Nephron progenitor cell (in vitro differentiated cells): ENCODE measurements around the gene TEPSIN.

Experiments used
- DNase-seq: peaks from one replicate; pipeline ENCODE4 v3.0.0; 2021
- H3K27ac Mint-ChIP-seq: 2 replicates; pipeline ENCODE4 v1.8.0; 2021; ENCODE audit warnings: mild to moderate bottlenecking, moderate library complexity, mixed read lengths
- H3K27me3 Mint-ChIP-seq: 2 replicates; pipeline ENCODE4 v1.8.0; 2021; ENCODE audit warnings: mild to moderate bottlenecking, low read depth, mixed read lengths; ENCODE audit not compliant: poor library complexity
- H3K36me3 Mint-ChIP-seq: 2 replicates; pipeline ENCODE4 v1.8.0; 2021; ENCODE audit warnings: low read depth, mixed read lengths
- H3K4me1 Mint-ChIP-seq: 2 replicates; pipeline ENCODE4 v1.8.0; 2021; ENCODE audit warnings: mixed read lengths
- H3K4me3 Mint-ChIP-seq: 2 replicates; pipeline ENCODE4 v1.8.0; 2021; ENCODE audit warnings: mild to moderate bottlenecking, moderate library complexity, mixed read lengths
- H3K9me3 Mint-ChIP-seq: 2 replicates; pipeline ENCODE4 v1.8.0; 2021; ENCODE audit warnings: mild to moderate bottlenecking, moderate library complexity, mixed read lengths
- TF ChIP-seq, protein P1 (sequence below): fragments of 200-600 bp; sonication (generic); IDR thresholded peaks from 2 replicates; pipeline ENCODE4 v1.5.0; 2021; ENCODE audit warnings: antibody characterized with exemption

TEPSIN gene

DNA sequence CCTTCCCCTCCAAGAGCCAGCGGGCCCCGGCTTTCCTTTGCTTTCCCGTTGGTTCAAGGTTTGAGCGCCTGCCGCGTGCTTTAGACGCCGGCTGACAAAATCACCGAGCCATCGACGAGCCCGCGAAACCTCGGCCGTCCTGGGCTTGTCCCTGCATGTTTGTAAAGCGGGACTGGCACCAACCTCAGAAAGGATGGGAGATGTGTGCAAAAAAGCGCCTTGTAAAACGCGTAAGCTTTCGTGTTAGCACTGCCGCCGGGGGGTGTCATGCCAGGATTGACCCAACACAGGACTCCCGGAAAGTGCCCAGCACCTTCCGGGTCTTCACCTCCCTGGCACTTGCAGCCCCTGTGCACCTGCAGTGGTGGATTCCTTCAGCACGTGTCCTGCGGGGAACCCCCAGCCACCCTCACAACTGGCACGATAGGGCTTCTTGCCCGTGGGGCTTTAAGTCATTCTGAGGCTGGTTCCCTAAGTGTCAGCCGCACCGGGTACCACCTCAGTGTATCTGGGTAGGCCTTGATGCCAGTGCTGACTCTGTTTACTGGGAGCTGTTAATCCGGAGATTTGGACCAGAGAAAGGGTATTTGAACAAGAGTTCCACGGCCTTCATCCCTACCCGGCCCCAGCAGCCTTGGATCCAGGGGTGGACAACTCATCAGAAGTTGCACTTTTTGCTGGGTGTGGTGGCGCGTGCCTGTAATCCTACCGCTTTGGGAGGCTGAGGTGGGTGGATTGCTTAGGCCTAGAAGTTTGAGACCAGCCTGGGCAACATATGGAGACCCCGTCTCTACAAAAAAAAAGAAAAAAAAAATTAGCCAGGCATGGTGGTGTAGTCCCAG, 1.1 kb upstream of the TEPSIN start:
- no peak overlapping the region for H3K27ac Mint-ChIP-seq
- H3K9me3 Mint-ChIP-seq = no peaks in the 10 kb centered on the region
- TF ChIP-seq, protein P1, sequence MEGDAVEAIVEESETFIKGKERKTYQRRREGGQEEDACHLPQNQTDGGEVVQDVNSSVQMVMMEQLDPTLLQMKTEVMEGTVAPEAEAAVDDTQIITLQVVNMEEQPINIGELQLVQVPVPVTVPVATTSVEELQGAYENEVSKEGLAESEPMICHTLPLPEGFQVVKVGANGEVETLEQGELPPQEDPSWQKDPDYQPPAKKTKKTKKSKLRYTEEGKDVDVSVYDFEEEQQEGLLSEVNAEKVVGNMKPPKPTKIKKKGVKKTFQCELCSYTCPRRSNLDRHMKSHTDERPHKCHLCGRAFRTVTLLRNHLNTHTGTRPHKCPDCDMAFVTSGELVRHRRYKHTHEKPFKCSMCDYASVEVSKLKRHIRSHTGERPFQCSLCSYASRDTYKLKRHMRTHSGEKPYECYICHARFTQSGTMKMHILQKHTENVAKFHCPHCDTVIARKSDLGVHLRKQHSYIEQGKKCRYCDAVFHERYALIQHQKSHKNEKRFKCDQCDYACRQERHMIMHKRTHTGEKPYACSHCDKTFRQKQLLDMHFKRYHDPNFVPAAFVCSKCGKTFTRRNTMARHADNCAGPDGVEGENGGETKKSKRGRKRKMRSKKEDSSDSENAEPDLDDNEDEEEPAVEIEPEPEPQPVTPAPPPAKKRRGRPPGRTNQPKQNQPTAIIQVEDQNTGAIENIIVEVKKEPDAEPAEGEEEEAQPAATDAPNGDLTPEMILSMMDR = no peak
- H3K27me3 Mint-ChIP-seq = no peaks in the 10 kb centered on the region
- H3K4me3 Mint-ChIP-seq = peak overlapping the region; percentile 93
- H3K4me1 Mint-ChIP-seq = peaks cover 51% of the 10 kb centered on the region
- DNase-seq = no peak
- no peaks in the 10 kb centered on the region for H3K36me3 Mint-ChIP-seq

DNA sequence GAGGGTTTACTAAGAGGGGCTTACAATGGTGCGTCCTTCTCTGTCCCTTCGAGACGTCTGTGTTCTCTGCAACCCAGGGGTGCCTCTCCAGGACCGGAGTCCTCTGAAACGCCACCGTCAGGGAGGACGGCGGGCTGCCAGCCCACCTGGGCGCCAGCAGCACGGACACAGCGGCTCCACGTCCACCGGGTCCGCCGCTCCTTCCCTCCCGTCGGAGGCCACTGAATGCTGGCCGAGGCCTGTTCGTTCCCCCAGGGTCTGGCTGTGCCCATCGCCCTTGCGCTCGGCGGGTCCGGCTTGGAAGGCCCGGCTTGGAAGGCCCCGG, 403 bp downstream of the TEPSIN start:
- DNase-seq = no peak
- peak overlapping the region; percentile 87 for H3K4me3 Mint-ChIP-seq
- H3K36me3 Mint-ChIP-seq = no peaks in the 10 kb centered on the region
- H3K9me3 Mint-ChIP-seq = no peaks in the 10 kb centered on the region
- no peak overlapping the region for H3K27ac Mint-ChIP-seq
- H3K4me1 Mint-ChIP-seq = peaks cover 49% of the 10 kb centered on the region
- TF ChIP-seq, protein P1 = no peak
- no peaks in the 10 kb centered on the region for H3K27me3 Mint-ChIP-seq

DNA sequence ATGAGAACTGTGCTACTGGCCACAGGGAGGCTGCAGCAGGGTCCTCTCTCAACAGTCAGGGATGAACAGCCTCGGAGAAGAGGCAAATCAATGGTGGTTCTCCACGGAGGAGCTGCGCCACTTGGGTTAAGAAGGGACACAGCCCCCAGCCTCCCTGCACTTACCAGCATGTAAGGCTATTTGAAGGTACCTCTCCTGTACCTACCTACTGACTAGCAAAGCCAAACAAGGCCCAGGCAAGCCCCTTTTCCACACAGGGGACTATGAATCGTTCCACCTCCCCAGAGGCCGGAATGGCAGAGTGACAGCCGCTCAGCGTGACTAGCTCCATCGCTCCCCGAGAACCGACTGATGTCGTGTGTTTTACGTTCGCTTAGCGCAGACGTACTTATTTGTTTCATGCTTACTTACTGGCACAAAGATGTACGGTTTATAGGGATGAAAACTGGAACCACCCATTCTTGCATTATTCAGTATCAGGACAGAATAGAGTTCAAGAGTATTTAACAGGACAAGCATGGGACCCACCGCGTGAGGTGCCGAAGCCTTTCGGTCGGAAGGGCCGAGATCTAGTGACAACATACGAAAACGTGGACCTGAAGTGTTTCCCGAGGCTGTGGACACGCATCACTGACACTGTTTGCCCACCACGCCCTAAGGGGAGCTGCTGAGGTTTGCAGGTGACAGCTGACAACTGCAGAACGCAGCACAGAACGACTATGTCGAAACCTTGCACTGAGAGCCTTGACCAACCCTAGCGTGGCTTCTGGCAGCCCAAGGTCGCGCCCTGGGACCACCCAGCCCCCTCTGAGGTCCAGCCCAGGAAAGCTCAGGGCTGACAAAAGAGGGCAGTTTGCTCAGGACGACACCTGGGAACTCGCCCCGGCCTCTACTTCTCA, 1.0 kb downstream of the TEPSIN start:
- Mint-ChIP-seq H3K4me3 (peak overlapping the region; percentile 87), H3K9me3 (no peaks in the 10 kb centered on the region), H3K36me3 (no peaks in the 10 kb centered on the region), H3K27me3 (no peaks in the 10 kb centered on the region), H3K4me1 (peaks cover 49% of the 10 kb centered on the region), H3K27ac (no peak overlapping the region)
- no peak for DNase-seq
- TF ChIP-seq, protein P1 = no peak

DNA sequence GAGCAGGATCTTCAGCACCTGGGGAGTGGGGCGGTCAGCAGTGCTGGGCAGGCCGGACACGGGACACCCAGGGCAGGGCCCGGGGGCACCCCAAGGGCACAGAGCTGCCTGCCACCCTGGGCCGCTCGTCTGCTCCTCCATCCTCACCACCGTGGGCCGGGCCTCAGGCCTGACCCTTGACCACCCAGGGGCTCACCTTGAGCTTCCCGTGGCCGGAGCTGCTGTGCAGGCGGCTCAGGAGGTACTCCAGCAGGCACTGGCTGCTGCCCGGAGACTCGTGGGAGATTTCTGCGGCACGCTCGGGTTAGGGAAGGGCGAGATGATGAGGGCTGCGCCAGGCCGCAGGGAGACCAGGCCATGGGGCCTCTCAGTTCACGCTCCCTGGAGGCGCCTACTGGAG, 2.1 kb downstream of the TEPSIN start:
- peak overlapping the region; percentile 87 for H3K4me3 Mint-ChIP-seq
- H3K4me1 Mint-ChIP-seq = peaks cover 41% of the 10 kb centered on the region
- no peak for DNase-seq
- TF ChIP-seq, protein P1 = no peak
- H3K36me3 Mint-ChIP-seq = no peaks in the 10 kb centered on the region
- no peak overlapping the region for H3K27ac Mint-ChIP-seq
- no peaks in the 10 kb centered on the region for H3K9me3 Mint-ChIP-seq
- H3K27me3 Mint-ChIP-seq = no peaks in the 10 kb centered on the region

DNA sequence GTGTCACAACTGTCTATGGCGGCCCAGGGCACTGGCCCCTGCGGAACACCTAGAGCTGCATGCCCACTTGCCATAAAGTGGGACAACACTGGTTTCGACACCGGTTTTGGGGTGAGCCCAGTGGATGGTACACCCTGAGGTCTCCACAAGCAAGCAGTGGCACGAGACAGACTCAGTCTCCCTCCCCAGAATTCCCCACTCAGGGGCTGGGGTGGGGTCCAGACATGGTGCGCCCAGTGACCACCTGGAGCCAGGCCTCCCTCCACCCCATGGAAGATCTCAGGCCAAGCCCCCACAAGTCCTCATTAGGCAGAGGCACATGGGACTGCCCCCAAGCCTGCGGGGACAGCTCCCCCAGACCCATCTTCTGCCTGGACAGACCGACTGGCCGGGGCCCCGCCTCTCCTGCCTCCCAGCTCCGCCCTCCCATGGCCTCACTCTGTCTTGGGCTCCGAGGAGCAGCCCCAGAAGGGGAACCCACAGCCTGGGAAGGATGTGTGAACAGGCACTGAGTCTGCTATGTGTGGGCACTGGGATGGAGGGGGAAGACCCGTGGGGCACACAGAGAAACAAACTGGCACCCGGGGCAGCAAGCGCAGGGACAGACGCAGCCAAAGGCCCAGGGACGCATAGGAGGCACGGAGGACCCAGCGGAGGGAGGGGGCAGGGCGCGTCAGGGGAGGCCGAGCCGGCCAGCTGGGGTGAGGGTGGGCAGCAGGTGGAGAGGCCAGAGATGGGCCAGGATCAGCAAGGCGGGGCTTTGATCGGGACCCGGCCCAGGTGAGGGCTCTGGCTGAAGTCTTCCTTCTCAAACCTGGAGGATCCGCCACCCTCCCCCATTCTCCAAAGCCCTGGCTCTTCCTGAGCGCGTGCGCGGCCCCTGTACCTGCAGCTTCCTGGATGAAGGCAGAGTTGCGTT, 2.8 kb downstream of the TEPSIN start:
- TF ChIP-seq, protein P1 = no peak
- H3K27ac Mint-ChIP-seq = no peak overlapping the region
- no peak for DNase-seq
- H3K36me3 Mint-ChIP-seq = peaks cover 1% of the 10 kb centered on the region
- no peak overlapping the region for H3K4me3 Mint-ChIP-seq
- H3K27me3 Mint-ChIP-seq = no peaks in the 10 kb centered on the region
- no peaks in the 10 kb centered on the region for H3K9me3 Mint-ChIP-seq
- peaks cover 35% of the 10 kb centered on the region for H3K4me1 Mint-ChIP-seq
